A673 (cell line): ENCODE measurements around the gene TRPM1.

Source experiments
- EZH2 ChIP-seq: fragments of 200-600 bp; sonication (generic); IDR thresholded peaks from 2 replicates; pipeline ENCODE4 v1.6.1; 2017; ENCODE audit warnings: borderline replicate concordance, low read depth, mild to moderate bottlenecking, mixed read lengths, antibody characterized with exemption, low read length; ENCODE audit not compliant: poor library complexity, severe bottlenecking
- TF ChIP-seq, protein P1 (sequence below): fragments of 300-800, 200-600 bp; sonication (generic); conservative IDR thresholded peaks from 2 replicates; pipeline ENCODE4 v1.5.1; 2017; ENCODE audit warnings: low read depth, mild to moderate bottlenecking, antibody characterized with exemption, low read length, moderate library complexity, mixed read lengths

GRCh38 chr15:31039961-31040360 is 61.6 kb downstream of the TRPM1 start:
- TF ChIP-seq, protein P1, sequence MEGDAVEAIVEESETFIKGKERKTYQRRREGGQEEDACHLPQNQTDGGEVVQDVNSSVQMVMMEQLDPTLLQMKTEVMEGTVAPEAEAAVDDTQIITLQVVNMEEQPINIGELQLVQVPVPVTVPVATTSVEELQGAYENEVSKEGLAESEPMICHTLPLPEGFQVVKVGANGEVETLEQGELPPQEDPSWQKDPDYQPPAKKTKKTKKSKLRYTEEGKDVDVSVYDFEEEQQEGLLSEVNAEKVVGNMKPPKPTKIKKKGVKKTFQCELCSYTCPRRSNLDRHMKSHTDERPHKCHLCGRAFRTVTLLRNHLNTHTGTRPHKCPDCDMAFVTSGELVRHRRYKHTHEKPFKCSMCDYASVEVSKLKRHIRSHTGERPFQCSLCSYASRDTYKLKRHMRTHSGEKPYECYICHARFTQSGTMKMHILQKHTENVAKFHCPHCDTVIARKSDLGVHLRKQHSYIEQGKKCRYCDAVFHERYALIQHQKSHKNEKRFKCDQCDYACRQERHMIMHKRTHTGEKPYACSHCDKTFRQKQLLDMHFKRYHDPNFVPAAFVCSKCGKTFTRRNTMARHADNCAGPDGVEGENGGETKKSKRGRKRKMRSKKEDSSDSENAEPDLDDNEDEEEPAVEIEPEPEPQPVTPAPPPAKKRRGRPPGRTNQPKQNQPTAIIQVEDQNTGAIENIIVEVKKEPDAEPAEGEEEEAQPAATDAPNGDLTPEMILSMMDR: no peak
- TF ChIP-seq EZH2: no peak
